Heart left ventricle (tissue), 13 donors: ENCODE data around the gene STARD9.

ENCODE experiments used
- POLR2A ChIP-seq, 2 donors: fragments of 450-650 bp; IDR thresholded peaks; one replicate each; pipeline ENCODE4 v1.6.1; 2017; ENCODE audit warnings: antibody characterized with exemption in 2 of 2, mild to moderate bottlenecking in 2 of 2, moderate library complexity in 2 of 2
- TF ChIP-seq, protein P1 (sequence below), 12 donors: fragments of 200-600 bp; sonication (generic) in 4 of 12; IDR thresholded peaks; one replicate each; pipeline versions ENCODE4 v1.5.0 to v1.8.0; 2018 to 2022; ENCODE audit warnings: antibody characterized with exemption in 12 of 12, mild to moderate bottlenecking in 5 of 12
- donor health status: ischemic (EF 13 %, LVEDD 7.1; RV severe dilation, severe dysfunction).
- donor health status: DM: no; HTN: yes; CAD: no.
- donor health status: DM: no; HTN: no; CAD: no.
- donor health status: ischemic (EF 25% LVEDD 6.9; RV normal size, moderate dysfunction).
- donor health status: ischemic (EF 25% LVEDD 5.7; RV mildly dilated, moderate dysfunction).
- donor health status: ischemic (EF 35%, LVEDD 5.7; RV mildly dilated, moderate dysfunction).
- donor health status: nonischemic (EF 11% LVEDD 7.7; RV severe dilation, severe dysfunction).
- donor health status: DM: yes; HTN: yes; CAD: no.
- donor health status: PGD.
- donor health status: ischemic (EF 29% LVEDD 5.4; RV normal size, mild dysfunction).
- donor health status: nonischemic (EF 23%, LVEDD 6.1; RV moderate dilation, normal function).

DNA sequence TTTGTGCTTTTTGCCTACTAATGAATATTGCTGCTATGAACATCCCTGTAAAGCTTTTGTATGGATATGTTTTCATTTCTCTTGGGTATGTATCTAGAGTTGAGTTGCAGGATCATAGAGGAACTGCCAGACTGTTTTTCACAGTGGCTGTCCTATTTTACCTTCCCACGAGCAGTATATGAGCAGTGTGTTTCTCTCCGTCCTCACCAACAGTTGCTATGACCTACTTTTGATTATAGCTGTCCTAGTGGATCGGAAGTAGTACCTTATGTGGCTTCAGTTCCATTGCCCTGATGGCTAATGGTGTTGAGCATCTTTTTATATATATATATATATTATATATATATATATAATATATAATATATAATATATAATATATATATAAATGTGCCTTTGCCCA, 136.3 kb downstream of the STARD9 start:
- TF ChIP-seq, protein P1, sequence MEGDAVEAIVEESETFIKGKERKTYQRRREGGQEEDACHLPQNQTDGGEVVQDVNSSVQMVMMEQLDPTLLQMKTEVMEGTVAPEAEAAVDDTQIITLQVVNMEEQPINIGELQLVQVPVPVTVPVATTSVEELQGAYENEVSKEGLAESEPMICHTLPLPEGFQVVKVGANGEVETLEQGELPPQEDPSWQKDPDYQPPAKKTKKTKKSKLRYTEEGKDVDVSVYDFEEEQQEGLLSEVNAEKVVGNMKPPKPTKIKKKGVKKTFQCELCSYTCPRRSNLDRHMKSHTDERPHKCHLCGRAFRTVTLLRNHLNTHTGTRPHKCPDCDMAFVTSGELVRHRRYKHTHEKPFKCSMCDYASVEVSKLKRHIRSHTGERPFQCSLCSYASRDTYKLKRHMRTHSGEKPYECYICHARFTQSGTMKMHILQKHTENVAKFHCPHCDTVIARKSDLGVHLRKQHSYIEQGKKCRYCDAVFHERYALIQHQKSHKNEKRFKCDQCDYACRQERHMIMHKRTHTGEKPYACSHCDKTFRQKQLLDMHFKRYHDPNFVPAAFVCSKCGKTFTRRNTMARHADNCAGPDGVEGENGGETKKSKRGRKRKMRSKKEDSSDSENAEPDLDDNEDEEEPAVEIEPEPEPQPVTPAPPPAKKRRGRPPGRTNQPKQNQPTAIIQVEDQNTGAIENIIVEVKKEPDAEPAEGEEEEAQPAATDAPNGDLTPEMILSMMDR (IDR thresholded peaks at IDR 0.05): no peak
- no peak for TF ChIP-seq POLR2A (IDR thresholded peaks at IDR 0.05)
